ENCODE results near the gene PLD4.

Gene PLD4

GRCh38 chr14:104928391-104929133, 3.9 kb downstream of the PLD4 start:
- DNase-seq (ENCODE audit: low read depth in 2 of 2): no peak

- DNase-seq (ENCODE audit: low read depth in 2 of 2): no peak
Measured at GRCh38 chr14:104929268-104930230, 4.9 kb downstream of the PLD4 start.

- DNase-seq (ENCODE audit: low read depth in 2 of 2): no peak
Measured at GRCh38 chr14:104930526-104931303, 6.0 kb downstream of the PLD4 start.

- no peak for DNase-seq (ENCODE audit: low read depth in 2 of 2)
Measured at GRCh38 chr14:104931304-104931770, 6.7 kb downstream of the PLD4 start.

GRCh38 chr14:104931771-104932675, 7.3 kb downstream of the PLD4 start:
- DNase-seq (ENCODE audit: low read depth in 2 of 2): no peak

- DNase-seq (ENCODE audit: low read depth in 2 of 2): peak; percentile 84 to 92
Measured at GRCh38 chr14:104932676-104933631, 8.3 kb downstream of the PLD4 start.

GRCh38 chr14:104933746-104934733, 9.4 kb downstream of the PLD4 start:
- DNase-seq (ENCODE audit: low read depth in 2 of 2): no peak

- no peak for DNase-seq (ENCODE audit: low read depth in 2 of 2)
Measured at GRCh38 chr14:104935026-104935650, 10.5 kb downstream of the PLD4 start.

- DNase-seq (ENCODE audit: low read depth in 2 of 2): no peak
Measured at GRCh38 chr14:104935955-104936354, 11.3 kb downstream of the PLD4 start.

- no peak for DNase-seq (ENCODE audit: low read depth in 2 of 2)
Measured at GRCh38 chr14:104936361-104937155, 11.9 kb downstream of the PLD4 start.

GRCh38 chr14:104937161-104937560, 12.5 kb downstream of the PLD4 start:
- no peak for DNase-seq (ENCODE audit: low read depth in 2 of 2)

- no peak for DNase-seq (ENCODE audit: low read depth in 2 of 2)
Measured at GRCh38 chr14:104937694-104938365, 13.2 kb downstream of the PLD4 start.

GRCh38 chr14:104938436-104938835, 13.8 kb downstream of the PLD4 start:
- DNase-seq (ENCODE audit: low read depth in 2 of 2): no peak

GRCh38 chr14:104938960-104939359, 14.3 kb downstream of the PLD4 start:
- DNase-seq (ENCODE audit: low read depth in 2 of 2): no peak

- DNase-seq (ENCODE audit: low read depth in 2 of 2): no peak
Measured at GRCh38 chr14:104939666-104940410, 15.2 kb downstream of the PLD4 start.
